ENCODE results near the gene ZNF780A. TPM values are rescaled to one million over a fixed set of nuclear protein-coding genes. Genes with fewer than 3 reads are reported as not detected.
"Not testable (repeated sequence)": the region's sequence is repeated elsewhere in the genome, so short reads cannot be mapped to it uniquely, and the experiment has no call there.

The ZNF780A gene
- total RNA-seq (2014; rRNA removed; shearing (Covaris generic)): 16.9 and 19.0 TPM in 2 replicates
- 6.5 and 7.9 TPM in 2 replicates for polyA plus RNA-seq (2015; cell fraction: cytosol; rRNA removed)
- polyA plus RNA-seq (2015; cell fraction: nucleus; rRNA removed): 25.9 and 31.5 TPM in 2 replicates

GRCh38 chr19:40090241-40091204, at the start of gene ZNF780A:
Gene ZNF780A, minus strand, starts transcription at chr19:40090943. Its CDS starts 6,190 bp downstream, at chr19:40084753.
- in situ Hi-C loops (cut with HindIII; ENCODE audit: low pct_unique_long_range_greater_than_20kb, low sequenced_read_pairs): no loop called here
- peak; percentile 77 for DNase-seq (ENCODE audit: low read depth, low spot score)

- DNase-seq (ENCODE audit: low read depth, low spot score): peak; percentile 62
- in situ Hi-C loops (cut with HindIII; ENCODE audit: low pct_unique_long_range_greater_than_20kb, low sequenced_read_pairs): no loop called here
Observed at GRCh38 chr19:40139533-40140287, 49.0 kb upstream of the ZNF780A start.

- no peak for DNase-seq (ENCODE audit: low read depth, low spot score)
- in situ Hi-C loops (cut with HindIII; ENCODE audit: low pct_unique_long_range_greater_than_20kb, low sequenced_read_pairs): no loop called here
Observed at GRCh38 chr19:40136818-40137217, 46.1 kb upstream of the ZNF780A start.

- in situ Hi-C loops (cut with HindIII; ENCODE audit: low pct_unique_long_range_greater_than_20kb, low sequenced_read_pairs): no loop called here
- DNase-seq (ENCODE audit: low read depth, low spot score): no peak
Observed at GRCh38 chr19:40134866-40135265, 44.1 kb upstream of the ZNF780A start.

- in situ Hi-C loops (cut with HindIII; ENCODE audit: low pct_unique_long_range_greater_than_20kb, low sequenced_read_pairs): no loop called here
- DNase-seq (ENCODE audit: low read depth, low spot score): no peak
Observed at GRCh38 chr19:40133491-40133890, 42.7 kb upstream of the ZNF780A start.

GRCh38 chr19:40130013-40130412, 39.3 kb upstream of the ZNF780A start:
- in situ Hi-C loops (cut with HindIII; ENCODE audit: low pct_unique_long_range_greater_than_20kb, low sequenced_read_pairs): no loop called here
- DNase-seq (ENCODE audit: low read depth, low spot score): no peak

- in situ Hi-C loops (cut with HindIII; ENCODE audit: low pct_unique_long_range_greater_than_20kb, low sequenced_read_pairs): no loop called here
- no peak for DNase-seq (ENCODE audit: low read depth, low spot score)
Observed at GRCh38 chr19:40129425-40129824, 38.7 kb upstream of the ZNF780A start.

- in situ Hi-C loops (cut with HindIII; ENCODE audit: low pct_unique_long_range_greater_than_20kb, low sequenced_read_pairs): no loop called here
- no peak for DNase-seq (ENCODE audit: low read depth, low spot score)
Observed at GRCh38 chr19:40128991-40129390, 38.2 kb upstream of the ZNF780A start.

- no peak for DNase-seq (ENCODE audit: low read depth, low spot score)
- in situ Hi-C loops (cut with HindIII; ENCODE audit: low pct_unique_long_range_greater_than_20kb, low sequenced_read_pairs): no loop called here
Observed at GRCh38 chr19:40119380-40119779, 28.6 kb upstream of the ZNF780A start.

GRCh38 chr19:40118638-40119037, 27.9 kb upstream of the ZNF780A start:
- DNase-seq (ENCODE audit: low read depth, low spot score); in situ Hi-C loops (cut with HindIII; ENCODE audit: low pct_unique_long_range_greater_than_20kb, low sequenced_read_pairs): not testable (repeated sequence)

- in situ Hi-C loops (cut with HindIII; ENCODE audit: low pct_unique_long_range_greater_than_20kb, low sequenced_read_pairs): no loop called here
- no peak for DNase-seq (ENCODE audit: low read depth, low spot score)
Observed at GRCh38 chr19:40116075-40116474, 25.3 kb upstream of the ZNF780A start.

- in situ Hi-C loops (cut with HindIII; ENCODE audit: low pct_unique_long_range_greater_than_20kb, low sequenced_read_pairs); DNase-seq (ENCODE audit: low read depth, low spot score): not testable (repeated sequence)
Observed at GRCh38 chr19:40114119-40114518, 23.4 kb upstream of the ZNF780A start.

GRCh38 chr19:40112271-40112670, 21.5 kb upstream of the ZNF780A start:
- in situ Hi-C loops (cut with HindIII; ENCODE audit: low pct_unique_long_range_greater_than_20kb, low sequenced_read_pairs); DNase-seq (ENCODE audit: low read depth, low spot score): not testable (repeated sequence)

GRCh38 chr19:40110570-40110969, 19.8 kb upstream of the ZNF780A start:
- DNase-seq (ENCODE audit: low read depth, low spot score): no peak
- in situ Hi-C loops (cut with HindIII; ENCODE audit: low pct_unique_long_range_greater_than_20kb, low sequenced_read_pairs): no loop called here

- in situ Hi-C loops (cut with HindIII; ENCODE audit: low pct_unique_long_range_greater_than_20kb, low sequenced_read_pairs): no loop called here
- no peak for DNase-seq (ENCODE audit: low read depth, low spot score)
Observed at GRCh38 chr19:40104754-40105153, 14.0 kb upstream of the ZNF780A start.

GRCh38 chr19:40103600-40103999, 12.9 kb upstream of the ZNF780A start:
- DNase-seq (ENCODE audit: low read depth, low spot score): no peak
- in situ Hi-C loops (cut with HindIII; ENCODE audit: low pct_unique_long_range_greater_than_20kb, low sequenced_read_pairs): no loop called here

GRCh38 chr19:40101813-40102212, 11.1 kb upstream of the ZNF780A start:
- in situ Hi-C loops (cut with HindIII; ENCODE audit: low pct_unique_long_range_greater_than_20kb, low sequenced_read_pairs): no loop called here
- DNase-seq (ENCODE audit: low read depth, low spot score): no peak

GRCh38 chr19:40093416-40093815, 2.7 kb upstream of the ZNF780A start:
- in situ Hi-C loops (cut with HindIII; ENCODE audit: low pct_unique_long_range_greater_than_20kb, low sequenced_read_pairs): no loop called here
- no peak for DNase-seq (ENCODE audit: low read depth, low spot score)
